Ovary (tissue), 9 donors: ENCODE results near the gene EXOSC3. TPM values are rescaled to one million over a fixed set of nuclear protein-coding genes. Genes with fewer than 3 reads are reported as not detected.
"Not testable (repeated sequence)": the region's sequence is repeated elsewhere in the genome, so short reads cannot be mapped to it uniquely, and the experiment has no call there.

Experiments
- DNase-seq, 5 donors: peaks; one replicate each; pipeline ENCODE4 v3.0.0-alpha.2; 2019 to 2020
- H3K27ac ChIP-seq, 2 donors: fragments of 200-600 bp; one replicate each; pipeline versions ENCODE4 v1.5.1 to v1.8.0; 2019 to 2022
- H3K27me3 ChIP-seq: fragments of 200-600 bp; one replicate; pipeline ENCODE4 v1.8.0; 2022
- H3K36me3 ChIP-seq: fragments of 200-600 bp; sonication (generic); one replicate; pipeline ENCODE4 v1.5.1; 2019
- H3K4me1 ChIP-seq: one replicate; pipeline ENCODE4 v1.8.1; 2013; ENCODE audit warnings: mild to moderate bottlenecking, moderate library complexity; ENCODE audit not compliant: insufficient read depth
- H3K4me3 ChIP-seq: fragments of 200-600 bp; sonication (generic); one replicate; pipeline ENCODE4 v1.5.1; 2017
- H3K9me3 ChIP-seq, 2 donors: fragments of 200-600 bp in 1 of 2; sonication (generic) in 1 of 2; one replicate each; pipeline versions ENCODE4 v1.5.1 to v1.8.1; 2013 to 2019; ENCODE audit warnings: mild to moderate bottlenecking in 1 of 2, moderate library complexity in 1 of 2
- EP300 ChIP-seq: sonication (generic); formaldehyde crosslinking; IDR thresholded peaks from one replicate; pipeline ENCODE4 v1.6.1; 2017; ENCODE audit warnings: antibody characterized with exemption
- POLR2A ChIP-seq: fragments of 450-650 bp; IDR thresholded peaks from one replicate; pipeline ENCODE4 v1.6.1; 2017; ENCODE audit warnings: antibody characterized with exemption, mild to moderate bottlenecking, moderate library complexity
- WGBS, 3 donors: extraction: QIAGEN DNeasy Blood & Tissue Kit in 1 of 3; methylation state at CpG; one replicate each; pipeline versions ENCODE4 v1.1.5 to v1.1.7; 2013 to 2017; 5-methylcytosine and 5-hydroxymethylcytosine counted together
- intact Hi-C, 4 donors: fragments of 100-400 bp; cut with DNase I; formaldehyde crosslinking; loops; one replicate each; pipeline versions ENCODE4 v1.11.0 to v1.15.1; 2022 to 2023
- polyA plus RNA-seq, 2 donors: library from polyadenylated mRNA; stranded (reverse); fragments of 200-250 nt in 1 of 2; fragments of 350-450 nt in 1 of 2; fragmentation: Illumina TruSeq in 1 of 2; extraction: RNeasy Lipid Tissue Mini Kit (QIAGEN cat#74804) in 1 of 2; gene quantifications; one replicate each; pipeline ENCODE4 v1.2.3, GENCODE V29; 2013 to 2014
- total RNA-seq, 7 donors: library from RNA; depleted of rRNA in 2 of 7; stranded (reverse); fragments of >200 nt in 2 of 7; fragmentation: NEBNext Ultra II Directional in 3 of 7; extraction: Animal tissue kit (Norgen Biotek cat#: 25700) in 3 of 7; gene quantifications; one replicate each; pipeline versions ENCODE4 v1.1.0 to v1.2.4, GENCODE V29; 2016 to 2023
- TF ChIP-seq, protein P1 (sequence below), 3 donors: fragments of 450-650 bp in 2 of 3; fragments of 200-600 bp in 1 of 3; IDR thresholded peaks; one replicate each; pipeline versions ENCODE4 v1.5.1 to v1.8.0; 2016 to 2022; ENCODE audit warnings: antibody characterized with exemption in 3 of 3, mild to moderate bottlenecking in 1 of 3
- donor health status: DM: no; HTN: no; CAD: no; lungs with moderate emphysema.
- donor health status: DM: no; HTN: no; CAD: no.
- donor health status: Bipolar disorder and iron deficiency.
- donor health status: DM: yes; HTN: yes; CAD: no.
- donor health status: DM: no; HTN: no; CAD: no.
- donor health status: DM: yes; HTN: yes; CAD: no.

The EXOSC3 gene
- total and polyA plus RNA-seq, 9 donors = 21.1 to 40.0 (median 34.5) TPM

DNA sequence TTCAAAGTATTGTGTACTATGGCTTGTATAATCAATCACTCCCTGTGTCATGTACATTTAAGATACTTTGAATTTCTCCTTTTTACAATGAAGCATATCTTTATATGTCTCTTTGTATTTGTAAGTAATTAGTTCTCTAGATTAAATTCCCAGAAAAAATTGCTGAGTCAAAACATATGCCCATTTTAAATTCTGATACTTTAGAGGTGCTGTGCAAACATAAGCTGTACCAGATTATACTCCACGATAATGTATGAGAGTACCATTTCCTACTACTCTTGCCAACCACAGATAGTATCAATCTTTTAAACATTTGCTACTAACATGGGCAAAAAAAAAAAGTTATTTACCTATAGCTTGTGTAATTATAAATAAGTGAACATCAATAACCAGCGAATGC lies 34.0 kb upstream of the EXOSC3 start:
- Histone ChIP-seq H3K4me1 (no peaks in the 10 kb centered on the region), H3K4me3 (no peak overlapping the region), H3K9me3 (no peaks in the 10 kb centered on the region), H3K27me3 (no peaks in the 10 kb centered on the region), H3K36me3 (no peaks in the 10 kb centered on the region), H3K27ac (no peak overlapping the region)
- DNase-seq = no peak
- intact Hi-C loops = no loop called here
- 66 to 78% (median 74%) methylated on average over 2 of the region's 2 CpGs for WGBS, 3 donors
- TF ChIP-seq, protein P1, sequence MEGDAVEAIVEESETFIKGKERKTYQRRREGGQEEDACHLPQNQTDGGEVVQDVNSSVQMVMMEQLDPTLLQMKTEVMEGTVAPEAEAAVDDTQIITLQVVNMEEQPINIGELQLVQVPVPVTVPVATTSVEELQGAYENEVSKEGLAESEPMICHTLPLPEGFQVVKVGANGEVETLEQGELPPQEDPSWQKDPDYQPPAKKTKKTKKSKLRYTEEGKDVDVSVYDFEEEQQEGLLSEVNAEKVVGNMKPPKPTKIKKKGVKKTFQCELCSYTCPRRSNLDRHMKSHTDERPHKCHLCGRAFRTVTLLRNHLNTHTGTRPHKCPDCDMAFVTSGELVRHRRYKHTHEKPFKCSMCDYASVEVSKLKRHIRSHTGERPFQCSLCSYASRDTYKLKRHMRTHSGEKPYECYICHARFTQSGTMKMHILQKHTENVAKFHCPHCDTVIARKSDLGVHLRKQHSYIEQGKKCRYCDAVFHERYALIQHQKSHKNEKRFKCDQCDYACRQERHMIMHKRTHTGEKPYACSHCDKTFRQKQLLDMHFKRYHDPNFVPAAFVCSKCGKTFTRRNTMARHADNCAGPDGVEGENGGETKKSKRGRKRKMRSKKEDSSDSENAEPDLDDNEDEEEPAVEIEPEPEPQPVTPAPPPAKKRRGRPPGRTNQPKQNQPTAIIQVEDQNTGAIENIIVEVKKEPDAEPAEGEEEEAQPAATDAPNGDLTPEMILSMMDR (IDR thresholded peaks at IDR 0.05) = no peak
- TF ChIP-seq POLR2A (no peak), EP300 (no peak)

DNA sequence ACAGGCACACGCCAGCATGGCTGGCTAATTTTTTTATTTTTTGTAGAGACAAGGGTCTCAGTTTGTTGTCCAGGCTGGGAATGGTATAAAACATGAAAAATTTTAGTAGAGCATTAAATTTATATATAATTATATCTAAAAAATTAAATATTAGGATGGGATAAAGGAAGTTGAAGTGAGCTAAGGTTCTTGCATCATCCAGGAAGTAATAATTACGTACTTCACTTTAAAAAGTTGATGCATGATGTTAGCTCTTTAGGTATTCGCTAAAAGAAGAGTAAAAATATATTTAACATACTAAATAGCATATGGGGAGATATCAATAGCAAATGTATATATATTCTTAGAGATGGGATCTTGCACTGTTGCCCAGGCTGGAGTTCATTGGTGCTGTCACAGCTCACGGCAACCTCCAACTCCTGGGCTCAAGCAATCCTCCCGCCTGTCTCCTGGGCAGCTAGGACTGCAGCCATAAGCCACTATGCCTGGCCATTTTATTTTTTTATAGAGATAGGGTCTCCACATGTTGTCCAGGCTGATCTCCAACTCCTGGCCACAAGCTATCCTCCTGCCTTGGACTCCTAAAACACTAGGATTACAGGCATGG lies 28.0 kb upstream of the EXOSC3 start:
- WGBS, 3 donors = 96 to 97% (median 97%) methylated on average over 5 of the region's 5 CpGs
- DNase-seq = no peak
- Histone ChIP-seq H3K4me3 (no peak overlapping the region), H3K4me1 (no peaks in the 10 kb centered on the region), H3K27me3 (no peaks in the 10 kb centered on the region), H3K9me3 (no peaks in the 10 kb centered on the region), H3K36me3 (no peaks in the 10 kb centered on the region), H3K27ac (no peak overlapping the region)
- TF ChIP-seq POLR2A (no peak), EP300 (no peak)
- TF ChIP-seq, protein P1 (IDR thresholded peaks at IDR 0.05) = no peak
- intact Hi-C loops = no loop called here

DNA sequence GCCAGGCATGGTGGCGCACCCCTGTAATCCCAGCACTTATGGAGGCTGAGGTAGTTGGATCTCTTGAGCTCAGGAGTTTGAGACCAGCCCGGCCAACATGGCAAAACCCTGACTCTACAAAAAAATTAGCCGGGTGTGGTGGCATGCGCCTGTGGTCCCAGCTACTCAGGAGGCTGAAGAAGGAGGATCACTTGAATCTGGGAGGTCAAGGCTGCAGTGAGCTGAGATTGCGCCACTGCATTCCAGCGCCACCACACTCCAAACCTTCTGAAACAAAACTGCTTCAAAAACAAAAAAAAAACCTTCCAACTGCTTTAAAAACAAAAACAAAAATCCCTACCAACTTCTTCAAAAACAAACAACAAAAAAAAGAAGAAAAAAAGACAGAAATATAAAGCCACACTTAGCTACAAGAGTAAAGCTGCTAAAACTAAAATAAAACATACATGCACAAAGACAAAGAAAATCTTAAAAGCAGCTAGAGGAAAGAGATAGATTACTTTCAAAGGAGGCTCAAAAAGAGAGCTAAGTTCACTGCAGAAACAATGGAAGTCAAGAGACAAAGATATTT lies 27.1 kb upstream of the EXOSC3 start:
- WGBS, 3 donors = 96 to 97% (median 96%) methylated on average over 6 of the region's 6 CpGs
- H3K27ac ChIP-seq = no peak overlapping the region
- no peaks in the 10 kb centered on the region for H3K4me1 ChIP-seq
- H3K9me3 ChIP-seq = no peaks in the 10 kb centered on the region
- H3K4me3 ChIP-seq = no peak overlapping the region
- intact Hi-C loops = no loop called here
- H3K36me3 ChIP-seq = no peaks in the 10 kb centered on the region
- TF ChIP-seq POLR2A (no peak), EP300 (no peak)
- TF ChIP-seq, protein P1 (IDR thresholded peaks at IDR 0.05) = no peak
- no peak for DNase-seq
- H3K27me3 ChIP-seq = no peaks in the 10 kb centered on the region

DNA sequence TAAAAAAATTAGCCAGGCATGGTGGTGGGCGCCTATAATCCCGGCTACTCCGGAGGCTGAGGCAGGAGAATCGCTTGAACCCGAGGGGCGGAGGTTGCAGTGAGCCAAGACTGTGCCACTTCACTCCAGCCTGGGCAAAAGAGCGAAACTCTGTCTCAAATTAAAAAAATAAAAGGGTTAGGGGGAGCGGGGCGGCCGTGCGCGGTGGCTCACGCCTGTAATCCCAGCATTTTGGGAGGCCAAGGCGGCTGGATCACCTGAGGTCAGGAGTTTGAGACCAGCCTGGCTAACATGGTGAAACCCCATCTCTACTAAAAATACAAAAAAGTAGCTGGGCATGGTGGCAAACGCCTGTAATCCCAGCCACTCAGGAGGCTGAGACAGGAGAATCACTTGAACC lies 24.8 kb upstream of the EXOSC3 start:
- H3K4me3 ChIP-seq, DNase-seq, H3K36me3 ChIP-seq, H3K27ac ChIP-seq, H3K27me3 ChIP-seq, intact Hi-C loops, H3K9me3 ChIP-seq, H3K4me1 ChIP-seq: not testable (repeated sequence)
- WGBS, 3 donors = 95 to 97% (median 96%) methylated on average over 15 of the region's 15 CpGs

DNA sequence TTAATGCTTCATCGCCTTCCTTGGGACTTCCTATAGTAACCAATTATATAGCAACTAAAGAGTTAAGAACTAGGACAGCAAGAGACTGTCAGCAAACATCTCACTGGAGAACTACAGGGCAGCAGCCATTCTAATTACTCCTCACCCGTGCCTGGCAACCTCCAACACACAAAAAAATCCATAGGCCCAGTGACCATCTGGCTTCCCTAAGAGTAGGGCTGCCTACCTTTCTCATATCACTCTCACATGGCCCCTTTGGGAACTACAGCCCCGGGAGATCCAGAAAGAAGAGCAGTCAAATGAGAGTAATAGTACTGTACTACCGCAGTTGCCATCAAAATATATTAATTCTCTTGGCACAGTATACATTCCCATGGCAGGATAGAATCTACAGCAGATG lies 21.4 kb upstream of the EXOSC3 start:
- Histone ChIP-seq H3K27ac (no peak overlapping the region), H3K27me3 (no peaks in the 10 kb centered on the region), H3K4me1 (peaks cover 10% of the 10 kb centered on the region), H3K4me3 (no peak overlapping the region), H3K36me3 (no peaks in the 10 kb centered on the region), H3K9me3 (no peaks in the 10 kb centered on the region)
- intact Hi-C loops = no loop called here
- TF ChIP-seq EP300 (no peak), POLR2A (no peak)
- TF ChIP-seq, protein P1 (IDR thresholded peaks at IDR 0.05) = no peak
- 72 to 76% (median 75%) methylated on average over 4 of the region's 4 CpGs for WGBS, 3 donors
- no peak for DNase-seq
